Gastroesophageal sphincter (tissue), 3 donors: ENCODE measurements around the gene SEH1L.

ENCODE experiments used
- EP300 ChIP-seq: sonication (generic); formaldehyde crosslinking; IDR thresholded peaks from one replicate; pipeline ENCODE4 v1.6.1; 2017; ENCODE audit warnings: antibody characterized with exemption, mild to moderate bottlenecking
- POLR2AphosphoS5 ChIP-seq: sonication (generic); formaldehyde crosslinking; IDR thresholded peaks from one replicate; pipeline ENCODE4 v1.6.1; 2017; ENCODE audit warnings: antibody characterized with exemption
- TF ChIP-seq, protein P1 (sequence below), 4 experiments: fragments of 200-600 bp in 2 of 4; fragments of 450-650 bp in 2 of 4; sonication (generic) in 1 of 4; IDR thresholded peaks; one replicate each; pipeline ENCODE4 v1.5.1; 2017 to 2019; ENCODE audit warnings: antibody characterized with exemption in 4 of 4, mild to moderate bottlenecking in 2 of 4, moderate library complexity in 2 of 4

- TF ChIP-seq, protein P1, sequence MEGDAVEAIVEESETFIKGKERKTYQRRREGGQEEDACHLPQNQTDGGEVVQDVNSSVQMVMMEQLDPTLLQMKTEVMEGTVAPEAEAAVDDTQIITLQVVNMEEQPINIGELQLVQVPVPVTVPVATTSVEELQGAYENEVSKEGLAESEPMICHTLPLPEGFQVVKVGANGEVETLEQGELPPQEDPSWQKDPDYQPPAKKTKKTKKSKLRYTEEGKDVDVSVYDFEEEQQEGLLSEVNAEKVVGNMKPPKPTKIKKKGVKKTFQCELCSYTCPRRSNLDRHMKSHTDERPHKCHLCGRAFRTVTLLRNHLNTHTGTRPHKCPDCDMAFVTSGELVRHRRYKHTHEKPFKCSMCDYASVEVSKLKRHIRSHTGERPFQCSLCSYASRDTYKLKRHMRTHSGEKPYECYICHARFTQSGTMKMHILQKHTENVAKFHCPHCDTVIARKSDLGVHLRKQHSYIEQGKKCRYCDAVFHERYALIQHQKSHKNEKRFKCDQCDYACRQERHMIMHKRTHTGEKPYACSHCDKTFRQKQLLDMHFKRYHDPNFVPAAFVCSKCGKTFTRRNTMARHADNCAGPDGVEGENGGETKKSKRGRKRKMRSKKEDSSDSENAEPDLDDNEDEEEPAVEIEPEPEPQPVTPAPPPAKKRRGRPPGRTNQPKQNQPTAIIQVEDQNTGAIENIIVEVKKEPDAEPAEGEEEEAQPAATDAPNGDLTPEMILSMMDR (IDR thresholded peaks at IDR 0.05), result no peak
- TF ChIP-seq EP300, result no peak
- TF ChIP-seq POLR2AphosphoS5, result no peak
Observed at GRCh38 chr18:12996661-12997292, 49.0 kb downstream of the SEH1L start.
